Ascending aorta (tissue), 2 donors: Measurements from ENCODE around the gene LRRD1. TPM values are rescaled to one million over a fixed set of nuclear protein-coding genes. Genes with fewer than 3 reads are reported as not detected.

Source experiments
- DNase-seq, 2 donors: peaks; one replicate each; pipeline ENCODE4 v3.0.0-alpha.2; 2019; ENCODE audit warnings: low spot score in 2 of 2
- H3K27ac ChIP-seq, 2 donors: fragments of 200-600 bp; sonication (generic); one replicate each; pipeline ENCODE4 v1.5.1; 2016 to 2017; ENCODE audit warnings: mild to moderate bottlenecking in 1 of 2
- H3K27me3 ChIP-seq: fragments of 200-600 bp; sonication (generic); one replicate; pipeline ENCODE4 v1.5.1; 2017
- H3K36me3 ChIP-seq, 2 donors: fragments of 200-600 bp; sonication (generic); one replicate each; pipeline ENCODE4 v1.5.1; 2016
- H3K4me1 ChIP-seq, 2 donors: fragments of 200-600 bp; sonication (generic); one replicate each; pipeline ENCODE4 v1.5.1; 2016 to 2017; ENCODE audit warnings: mild to moderate bottlenecking in 1 of 2
- H3K4me3 ChIP-seq, 2 donors: fragments of 200-600 bp; sonication (generic); one replicate each; pipeline ENCODE4 v1.5.1; 2016 to 2017; ENCODE audit warnings: mild to moderate bottlenecking in 1 of 2
- H3K9me3 ChIP-seq, 2 donors: fragments of 200-600 bp; sonication (generic); one replicate each; pipeline ENCODE4 v1.5.1; 2016
- intact Hi-C: fragments of 100-400 bp; cut with DNase I; formaldehyde crosslinking; loops from one replicate; pipeline ENCODE4 v1.15.1; 2023
- total RNA-seq: library from RNA; depleted of rRNA; stranded (reverse); fragments of >200 nt; gene quantifications from one replicate; pipeline ENCODE4 v1.1.0, GENCODE V29; 2016
- TF ChIP-seq, protein P1 (sequence below), 3 experiments: fragments of 200-600 bp in 2 of 3; fragments of 450-650 bp in 1 of 3; sonication (generic) in 2 of 3; IDR thresholded peaks; one replicate each; pipeline ENCODE4 v1.5.1; 2016 to 2019; ENCODE audit warnings: antibody characterized with exemption in 3 of 3, mild to moderate bottlenecking in 1 of 3, moderate library complexity in 1 of 3

The LRRD1 gene
- total RNA-seq, 1 donor from 2014 or later = not detected

DNA sequence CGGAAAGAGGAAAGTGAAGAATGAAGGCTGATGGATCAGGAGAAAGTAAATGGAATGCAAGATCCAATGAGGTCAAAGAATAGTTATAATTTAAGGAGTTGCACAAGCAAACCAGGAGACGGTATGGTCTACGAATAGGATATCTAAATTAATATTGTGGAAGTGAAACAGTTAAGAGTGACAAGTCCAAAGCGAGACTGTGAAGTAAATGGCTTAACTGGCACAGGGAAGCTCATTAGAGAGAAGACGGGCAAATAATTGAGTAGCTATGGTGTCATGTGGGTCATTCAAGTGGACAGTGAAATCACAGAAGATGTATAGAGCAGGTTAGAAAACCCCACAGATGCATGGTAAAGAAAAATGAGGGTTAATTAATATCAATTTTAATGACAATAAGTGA is 47.8 kb downstream of the LRRD1 start:
- intact Hi-C loops = no loop called here
- Histone ChIP-seq H3K4me1 (peaks cover 0 to 10% of the 10 kb centered on the region in 2 donors), H3K27ac (no peak overlapping the region), H3K27me3 (no peaks in the 10 kb centered on the region), H3K4me3 (no peak overlapping the region), H3K9me3 (no peaks in the 10 kb centered on the region), H3K36me3 (peaks cover 31 to 45% of the 10 kb centered on the region in 2 donors)
- TF ChIP-seq, protein P1, sequence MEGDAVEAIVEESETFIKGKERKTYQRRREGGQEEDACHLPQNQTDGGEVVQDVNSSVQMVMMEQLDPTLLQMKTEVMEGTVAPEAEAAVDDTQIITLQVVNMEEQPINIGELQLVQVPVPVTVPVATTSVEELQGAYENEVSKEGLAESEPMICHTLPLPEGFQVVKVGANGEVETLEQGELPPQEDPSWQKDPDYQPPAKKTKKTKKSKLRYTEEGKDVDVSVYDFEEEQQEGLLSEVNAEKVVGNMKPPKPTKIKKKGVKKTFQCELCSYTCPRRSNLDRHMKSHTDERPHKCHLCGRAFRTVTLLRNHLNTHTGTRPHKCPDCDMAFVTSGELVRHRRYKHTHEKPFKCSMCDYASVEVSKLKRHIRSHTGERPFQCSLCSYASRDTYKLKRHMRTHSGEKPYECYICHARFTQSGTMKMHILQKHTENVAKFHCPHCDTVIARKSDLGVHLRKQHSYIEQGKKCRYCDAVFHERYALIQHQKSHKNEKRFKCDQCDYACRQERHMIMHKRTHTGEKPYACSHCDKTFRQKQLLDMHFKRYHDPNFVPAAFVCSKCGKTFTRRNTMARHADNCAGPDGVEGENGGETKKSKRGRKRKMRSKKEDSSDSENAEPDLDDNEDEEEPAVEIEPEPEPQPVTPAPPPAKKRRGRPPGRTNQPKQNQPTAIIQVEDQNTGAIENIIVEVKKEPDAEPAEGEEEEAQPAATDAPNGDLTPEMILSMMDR (IDR thresholded peaks at IDR 0.05) = no peak
- no peak for DNase-seq

DNA sequence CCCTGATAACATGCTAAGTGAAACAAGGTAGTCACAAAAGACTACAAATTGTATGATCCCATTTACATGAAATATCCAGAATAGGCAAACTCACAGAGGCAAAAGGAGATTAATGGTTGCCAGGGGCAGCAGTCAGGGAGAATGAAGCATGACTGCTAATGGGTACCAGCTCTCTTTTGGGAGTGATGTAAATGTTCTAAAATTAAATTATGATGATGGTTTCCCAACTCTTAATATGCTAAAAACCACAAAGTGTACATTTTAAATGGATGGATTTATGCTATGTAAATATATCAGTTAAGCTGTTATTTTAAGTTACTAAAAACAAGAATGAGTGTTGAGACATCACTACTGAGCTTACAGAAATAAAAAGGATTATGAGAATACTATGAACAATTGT is 57.3 kb downstream of the LRRD1 start:
- TF ChIP-seq, protein P1 (IDR thresholded peaks at IDR 0.05) = no peak
- Histone ChIP-seq H3K36me3 (peaks cover 55 to 72% of the 10 kb centered on the region in 2 donors), H3K9me3 (peaks cover 0 to 7% of the 10 kb centered on the region in 2 donors), H3K4me3 (no peak overlapping the region), H3K4me1 (no peaks in the 10 kb centered on the region), H3K27ac (no peak overlapping the region), H3K27me3 (no peaks in the 10 kb centered on the region)
- no peak for DNase-seq
- intact Hi-C loops = no loop called here

DNA sequence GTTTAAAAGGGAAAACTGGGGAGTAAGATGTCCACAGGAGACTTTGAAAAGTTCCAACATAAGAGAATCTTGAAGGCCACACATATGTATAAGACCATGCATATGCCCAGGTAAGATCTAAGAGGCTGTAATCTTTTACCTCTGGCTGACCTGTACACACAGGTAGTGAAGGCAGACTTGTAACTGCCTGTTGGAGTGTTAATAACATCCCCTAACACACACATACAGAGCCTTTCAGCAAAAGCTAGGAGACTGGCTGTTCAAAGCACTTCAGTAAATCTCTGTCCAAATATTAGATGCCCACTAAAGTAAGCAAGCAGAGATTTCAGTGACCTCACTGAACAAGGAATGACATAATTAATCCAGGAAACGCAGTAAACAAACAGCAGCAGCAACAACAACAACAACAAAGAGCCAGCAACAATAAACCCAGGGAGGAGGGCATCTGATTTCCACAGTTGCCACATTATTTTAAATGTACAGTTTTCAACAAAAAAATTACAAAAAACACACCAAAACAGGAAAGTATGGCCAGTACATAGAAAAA is 59.7 kb downstream of the LRRD1 start:
- H3K9me3 ChIP-seq = peaks cover 0 to 7% of the 10 kb centered on the region in 2 donors
- DNase-seq = no peak
- peaks cover 36 to 70% of the 10 kb centered on the region in 2 donors for H3K36me3 ChIP-seq
- TF ChIP-seq, protein P1 (IDR thresholded peaks at IDR 0.05) = no peak
- no peak overlapping the region for H3K27ac ChIP-seq
- H3K4me1 ChIP-seq = no peaks in the 10 kb centered on the region
- no peaks in the 10 kb centered on the region for H3K27me3 ChIP-seq
- no peak overlapping the region for H3K4me3 ChIP-seq
- intact Hi-C loops = no loop called here

DNA sequence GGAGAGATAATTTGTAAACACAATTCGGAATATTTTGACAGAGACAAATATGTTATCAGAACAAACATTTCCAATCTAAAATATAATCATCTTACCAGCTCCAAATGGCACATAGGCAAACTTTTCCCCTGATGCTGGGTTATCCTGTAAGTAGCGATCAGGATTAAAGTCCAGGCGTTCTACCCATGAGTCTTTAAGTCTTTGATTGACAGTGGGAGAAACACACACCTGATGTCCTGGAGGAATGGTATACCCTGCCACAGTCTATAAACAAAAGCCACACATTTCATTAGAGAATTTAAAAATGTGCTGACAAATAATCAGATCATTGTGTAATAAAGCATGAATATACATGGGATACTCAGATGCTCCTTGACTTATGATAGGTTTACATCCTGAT is 62.0 kb downstream of the LRRD1 start:
- Histone ChIP-seq H3K4me1 (no peaks in the 10 kb centered on the region), H3K36me3 (peaks cover 16 to 50% of the 10 kb centered on the region in 2 donors), H3K27ac (no peak overlapping the region), H3K4me3 (no peak overlapping the region), H3K9me3 (peaks cover 0 to 7% of the 10 kb centered on the region in 2 donors), H3K27me3 (no peaks in the 10 kb centered on the region)
- TF ChIP-seq, protein P1 (IDR thresholded peaks at IDR 0.05) = no peak
- intact Hi-C loops = no loop called here
- DNase-seq = no peak

DNA sequence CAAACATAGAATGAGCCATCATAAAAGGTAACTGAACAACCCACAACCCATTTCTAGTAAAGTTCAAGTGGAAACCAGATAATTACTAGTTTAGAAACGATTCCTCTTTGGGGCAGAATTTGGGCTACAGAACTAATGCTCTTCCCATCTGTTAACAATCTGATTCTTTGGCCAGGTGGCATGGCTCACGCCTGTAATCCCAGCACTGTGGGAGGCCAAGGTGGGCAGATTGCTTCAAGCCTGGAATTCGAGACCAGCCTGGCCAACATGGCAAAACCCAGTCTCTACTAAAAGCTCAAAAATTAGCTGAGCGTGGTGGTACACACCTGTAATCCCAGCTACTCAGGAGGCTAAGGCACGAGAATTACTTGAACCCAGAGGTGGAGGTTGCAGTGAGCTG is 63.1 kb downstream of the LRRD1 start:
- intact Hi-C loops = no loop called here
- H3K27ac ChIP-seq = no peak overlapping the region
- peaks cover 0 to 7% of the 10 kb centered on the region in 2 donors for H3K9me3 ChIP-seq
- H3K4me1 ChIP-seq = no peaks in the 10 kb centered on the region
- no peaks in the 10 kb centered on the region for H3K27me3 ChIP-seq
- TF ChIP-seq, protein P1 (IDR thresholded peaks at IDR 0.05) = no peak
- H3K4me3 ChIP-seq = no peak overlapping the region
- DNase-seq = no peak
- peaks cover 5 to 55% of the 10 kb centered on the region in 2 donors for H3K36me3 ChIP-seq

DNA sequence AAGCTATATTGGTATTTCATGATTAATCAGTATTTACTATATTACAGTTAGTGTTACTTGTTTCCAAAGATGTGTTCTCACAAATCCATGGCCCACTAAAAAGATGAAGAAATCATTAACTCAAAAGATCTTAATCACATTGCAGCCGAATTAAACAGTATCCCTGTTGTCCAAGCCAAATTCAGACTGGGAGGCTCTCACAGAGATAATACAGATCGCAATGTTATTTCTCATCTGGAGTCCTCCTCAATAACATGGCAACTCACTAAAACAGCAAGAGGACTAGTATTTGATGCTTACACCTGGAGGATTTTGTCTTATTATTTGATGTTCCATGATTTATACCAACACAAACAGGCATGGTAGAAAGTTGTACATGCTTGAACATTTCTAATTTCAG is 68.1 kb downstream of the LRRD1 start:
- intact Hi-C loops = no loop called here
- no peaks in the 10 kb centered on the region for H3K9me3 ChIP-seq
- H3K4me3 ChIP-seq = no peak overlapping the region
- peaks cover 15 to 65% of the 10 kb centered on the region in 2 donors for H3K36me3 ChIP-seq
- no peaks in the 10 kb centered on the region for H3K4me1 ChIP-seq
- no peaks in the 10 kb centered on the region for H3K27me3 ChIP-seq
- TF ChIP-seq, protein P1 (IDR thresholded peaks at IDR 0.05) = no peak
- no peak for DNase-seq
- H3K27ac ChIP-seq = no peak overlapping the region
